Keratinocyte (primary cell): ENCODE measurements around the gene MAPK8. TPM values are rescaled to one million over a fixed set of nuclear protein-coding genes. Genes with fewer than 3 reads are reported as not detected.

Experiments used
- DNase-seq: peaks from one replicate; pipeline ENCODE4 v3.0.0-alpha.2; 2011; ENCODE audit warnings: low read depth, missing footprints, low spot score
- FAIRE-seq: peaks from 2 replicates; lab custom pipeline; 2011; peaks lifted over from hg19 to GRCh38; lab: Jason Lieb, UNC
- H2AFZ ChIP-seq: 2 replicates; pipeline ENCODE4 v1.6.0; 2012; ENCODE audit warnings: low read length, control low read depth, inconsistent platforms; ENCODE audit not compliant: control insufficient read depth
- H3K27ac ChIP-seq: 2 replicates; pipeline ENCODE4 v1.5.1; 2011; ENCODE audit warnings: low read length; ENCODE audit not compliant: control insufficient read depth, insufficient read depth
- H3K27me3 ChIP-seq: 3 replicates; pipeline ENCODE4 v1.6.0; 2011; ENCODE audit warnings: low read length; ENCODE audit not compliant: control insufficient read depth, insufficient read depth; ENCODE audit errors: extremely low read depth
- H3K36me3 ChIP-seq, 2 experiments: 2 replicates in 1 of 2; 3 replicates in 1 of 2; pipeline ENCODE4 v1.5.1; 2011; ENCODE audit warnings: low read length in 2 of 2, mild to moderate bottlenecking in 1 of 2; ENCODE audit not compliant: control insufficient read depth in 2 of 2, insufficient read depth in 2 of 2; ENCODE audit errors: extremely low read depth in 1 of 2
- H3K4me1 ChIP-seq: 3 replicates; pipeline ENCODE4 v1.5.1; 2011; ENCODE audit warnings: low read length; ENCODE audit not compliant: control insufficient read depth, insufficient read depth; ENCODE audit errors: extremely low read depth
- H3K4me2 ChIP-seq: 3 replicates; pipeline ENCODE4 v1.6.0; 2011; ENCODE audit warnings: low read depth, low read length; ENCODE audit not compliant: control insufficient read depth, insufficient read depth; ENCODE audit errors: extremely low read depth
- H3K4me3 ChIP-seq, 3 experiments: fragments of 200-600 bp in 1 of 3; sonication (generic) in 1 of 3; 2 replicates in 2 of 3; 3 replicates in 1 of 3; pipeline ENCODE4 v1.5.1; 2011 to 2016; ENCODE audit warnings: low read length in 3 of 3, mild to moderate bottlenecking in 3 of 3, control low read depth in 2 of 3, inconsistent platforms in 1 of 3, low read depth in 1 of 3, mixed read lengths in 1 of 3, mixed run types in 1 of 3, moderate library complexity in 1 of 3; ENCODE audit not compliant: control insufficient read depth in 2 of 3, insufficient read depth in 2 of 3; ENCODE audit errors: extremely low read depth in 1 of 3
- H3K79me2 ChIP-seq: 2 replicates; pipeline ENCODE4 v1.6.0; 2012; ENCODE audit warnings: low read length; ENCODE audit not compliant: control insufficient read depth, insufficient read depth
- H3K9ac ChIP-seq: 3 replicates; pipeline ENCODE4 v1.6.0; 2011; ENCODE audit warnings: low read length; ENCODE audit not compliant: control insufficient read depth, insufficient read depth; ENCODE audit errors: extremely low read depth
- H3K9me1 ChIP-seq: 3 replicates; pipeline ENCODE4 v1.6.0; 2011; ENCODE audit warnings: low read length; ENCODE audit not compliant: control insufficient read depth, insufficient read depth; ENCODE audit errors: extremely low read depth
- H3K9me3 ChIP-seq: 2 replicates; pipeline ENCODE4 v1.5.1; 2012; ENCODE audit warnings: low read depth, low read length; ENCODE audit not compliant: control insufficient read depth
- H4K20me1 ChIP-seq: 3 replicates; pipeline ENCODE4 v1.6.0; 2011; ENCODE audit warnings: low read length; ENCODE audit not compliant: control insufficient read depth, insufficient read depth; ENCODE audit errors: extremely low read depth
- CTCF ChIP-seq, 3 experiments: IDR thresholded peaks in 1 of 3; conservative IDR thresholded peaks in 1 of 3; optimal IDR thresholded peaks in 1 of 3; 2 replicates in 2 of 3; 3 replicates in 1 of 3; pipeline versions ENCODE3 to v1.5.1; 2011; ENCODE audit warnings: low read length in 3 of 3, mild to moderate bottlenecking in 3 of 3, moderate library complexity in 2 of 3, control low read depth in 1 of 3, inconsistent platforms in 1 of 3; ENCODE audit not compliant: insufficient read depth in 2 of 3; ENCODE audit errors: extremely low read depth in 1 of 3
- EZH2 ChIP-seq: IDR thresholded peaks from one replicate; pipeline ENCODE4 v1.6.1; 2012; ENCODE audit warnings: inconsistent platforms, mild to moderate bottlenecking, low read length, moderate library complexity
- dilution Hi-C: fragments of 300-500 bp; cut with MboI; formaldehyde crosslinking; loops from one replicate; pipeline ENCODE4 v1.7.0; 2020; ENCODE audit warnings: low sequenced_read_pairs; ENCODE audit not compliant: extremely low pct_ligation_motif_present
- polyA plus RNA-seq, 5 experiments: library from polyadenylated mRNA; depleted of rRNA in 3 of 5; stranded (reverse) in 3 of 5; stranded (forward) in 1 of 5; unstranded in 1 of 5; fragments of >200 nt; gene quantifications; 1 replicate in 1 of 5; 2 replicates in 3 of 5; 3 replicates in 1 of 5; pipeline versions ENCODE4 v1.2.1 to v1.2.3, GENCODE V29; 2011 to 2012; ENCODE audit warnings: missing spikeins in 2 of 5, low read depth in 1 of 5, low replicate concordance in 1 of 5

MAPK8 gene
- polyA plus RNA-seq, 1 donor (not counting 4 experiments of a cell fraction or from before 2014, with no cell fraction given), result 39.8 TPM

GRCh38 chr10:48400129-48400849 is 93.8 kb downstream of the MAPK8 start:
- DNase-seq, result no peak
- FAIRE-seq, result peak; percentile 62
- no peaks in the 10 kb centered on the region for H4K20me1 ChIP-seq
- H3K4me1 ChIP-seq, result peaks cover 21% of the 10 kb centered on the region
- no peaks in the 10 kb centered on the region for H3K27me3 ChIP-seq
- no peak overlapping the region for H3K27ac ChIP-seq
- H3K4me2 ChIP-seq, result peak overlapping the region; percentile 42
- no peak overlapping the region for H3K4me3 ChIP-seq
- dilution Hi-C loops, result no loop called here
- H3K9me3 ChIP-seq, result no peaks in the 10 kb centered on the region
- H2AFZ ChIP-seq, result no peak overlapping the region
- TF ChIP-seq EZH2, result no peak
- TF ChIP-seq CTCF (optimal IDR thresholded peaks at IDR 0.05 in 1 of 3, IDR thresholded peaks at IDR 0.05 in 1 of 3, conservative IDR thresholded peaks at IDR 0.05 in 1 of 3; ENCODE audit: extremely low read depth in 1 of 3, insufficient read depth in 2 of 3, low read length in 3 of 3), result no peak
- no peak overlapping the region for H3K9ac ChIP-seq
- no peaks in the 10 kb centered on the region for H3K36me3 ChIP-seq
- no peaks in the 10 kb centered on the region for H3K79me2 ChIP-seq
- no peaks in the 10 kb centered on the region for H3K9me1 ChIP-seq

- H2AFZ ChIP-seq, result no peak overlapping the region
- H3K4me3 ChIP-seq, result no peak overlapping the region
- peak overlapping the region; percentile 42 for H3K4me2 ChIP-seq
- no peaks in the 10 kb centered on the region for H3K36me3 ChIP-seq
- FAIRE-seq, result peak; percentile 17
- H4K20me1 ChIP-seq, result no peaks in the 10 kb centered on the region
- H3K79me2 ChIP-seq, result no peaks in the 10 kb centered on the region
- no peak for DNase-seq
- no peaks in the 10 kb centered on the region for H3K27me3 ChIP-seq
- peaks cover 21% of the 10 kb centered on the region for H3K4me1 ChIP-seq
- H3K9ac ChIP-seq, result no peak overlapping the region
- TF ChIP-seq CTCF (optimal IDR thresholded peaks at IDR 0.05 in 1 of 3, IDR thresholded peaks at IDR 0.05 in 1 of 3, conservative IDR thresholded peaks at IDR 0.05 in 1 of 3; ENCODE audit: extremely low read depth in 1 of 3, insufficient read depth in 2 of 3, low read length in 3 of 3), result no peak
- no peak for TF ChIP-seq EZH2
- no peak overlapping the region for H3K27ac ChIP-seq
- no peaks in the 10 kb centered on the region for H3K9me1 ChIP-seq
- dilution Hi-C loops, result no loop called here
- no peaks in the 10 kb centered on the region for H3K9me3 ChIP-seq
These were observed 94.4 kb downstream of the MAPK8 start for GRCh38 chr10:48400850-48401220.
